ENCODE measurements around the gene MALAT1.
"Not testable (repeated sequence)": the region's sequence is repeated elsewhere in the genome, so short reads cannot be mapped to it uniquely, and the experiment has no call there.

Gene MALAT1

GRCh38 chr11:65498727-65498976 lies 193 bp upstream of the MALAT1 start:
- DNase-seq (ENCODE audit: low spot score): no peak

GRCh38 chr11:65499713-65500386 lies 1.0 kb downstream of the MALAT1 start:
- DNase-seq (ENCODE audit: low spot score): no peak

- DNase-seq (ENCODE audit: low spot score): no peak
These were observed 1.7 kb downstream of the MALAT1 start for GRCh38 chr11:65500387-65501185.

GRCh38 chr11:65501186-65501471 lies 2.3 kb downstream of the MALAT1 start:
- no peak for DNase-seq (ENCODE audit: low spot score)

- no peak for DNase-seq (ENCODE audit: low spot score)
These were observed 2.8 kb downstream of the MALAT1 start for GRCh38 chr11:65501472-65502273.

- DNase-seq (ENCODE audit: low spot score): no peak
These were observed 3.4 kb downstream of the MALAT1 start for GRCh38 chr11:65502274-65502554.

- no peak for DNase-seq (ENCODE audit: low spot score)
These were observed 3.9 kb downstream of the MALAT1 start for GRCh38 chr11:65502555-65503367.

GRCh38 chr11:65503368-65503948 lies 4.6 kb downstream of the MALAT1 start:
- DNase-seq (ENCODE audit: low spot score): no peak

- no peak for DNase-seq (ENCODE audit: low spot score)
These were observed 5.3 kb downstream of the MALAT1 start for GRCh38 chr11:65503949-65504673.

GRCh38 chr11:65504674-65505465 lies 6.0 kb downstream of the MALAT1 start:
- DNase-seq (ENCODE audit: low spot score): no peak

- DNase-seq (ENCODE audit: low spot score): no peak
These were observed 6.8 kb downstream of the MALAT1 start for GRCh38 chr11:65505466-65506289.

GRCh38 chr11:65506290-65506771 lies 7.5 kb downstream of the MALAT1 start:
- DNase-seq (ENCODE audit: low spot score): no peak

- peak; percentile 55 for DNase-seq (ENCODE audit: low spot score)
These were observed 8.1 kb downstream of the MALAT1 start for GRCh38 chr11:65506772-65507505.

GRCh38 chr11:65512311-65512710 lies 13.5 kb downstream of the MALAT1 start:
- not testable (repeated sequence) for DNase-seq (ENCODE audit: low spot score)

- no peak for DNase-seq (ENCODE audit: low spot score)
These were observed 17.5 kb downstream of the MALAT1 start for GRCh38 chr11:65516135-65516968.

GRCh38 chr11:65518941-65519549 lies 20.2 kb downstream of the MALAT1 start:
- DNase-seq (ENCODE audit: low spot score): not testable (repeated sequence)

- not testable (repeated sequence) for DNase-seq (ENCODE audit: low spot score)
These were observed 23.1 kb downstream of the MALAT1 start for GRCh38 chr11:65521777-65522521.
